HepG2 (cell line): ENCODE data around the gene CCDC7. TPM values are rescaled to one million over a fixed set of nuclear protein-coding genes. Genes with fewer than 3 reads are reported as not detected.

Source experiments
- ATAC-seq: fragments of 200-7000 bp; cut with Tn5 transposase; 3 replicates; pipeline ENCODE4 v1.9.1; 2020; ENCODE audit warnings: mild to moderate bottlenecking, moderate library complexity
- BruUV-seq: library from RNA; stranded (reverse); fragments of 400-500 nt; replicated peaks from 2 replicates; lab custom pipeline; 2021; lab: Mats Ljungman, UMichigan
- CTCF ChIA-PET: fragments of 300-600 bp; formaldehyde crosslinking; extraction: SDS; loops from one replicate; lab custom pipeline; 2021; ENCODE audit warnings: low total read pairs, inconsistent platforms, low intra/inter-chr PET ratio; lab: Yijun Ruan, JAX
- POLR2A ChIA-PET: fragments of 350-600 bp; sonication (Branson Sonifier 250); formaldehyde crosslinking; loops from one replicate; lab custom pipeline; 2020; ENCODE audit warnings: antibody characterized with exemption, inconsistent platforms; lab: Yijun Ruan, JAX
- DNase-seq: peaks from one replicate; pipeline ENCODE4 v3.0.0-alpha.2; 2015; ENCODE audit warnings: low spot score
- FAIRE-seq: peaks from 3 replicates; lab custom pipeline; 2011; peaks lifted over from hg19 to GRCh38; lab: Jason Lieb, UNC
- H2AFZ ChIP-seq: one replicate; pipeline ENCODE4 v1.6.1; 2011; ENCODE audit warnings: low read length, inconsistent platforms
- H3K27ac ChIP-seq: fragments of 300-600 bp; 3 replicates; pipeline ENCODE4 v1.8.0; 2011; ENCODE audit warnings: mixed run types, mild to moderate bottlenecking, mixed read lengths, low read length, inconsistent platforms; ENCODE audit not compliant: insufficient read depth; ENCODE audit errors: extremely low read length
- H3K27me3 ChIP-seq, 2 experiments: fragments of 200-600 bp in 1 of 2; 2 replicates in 1 of 2; 3 replicates in 1 of 2; pipeline versions ENCODE4 v1.6.0 to v1.8.0; 2011; ENCODE audit warnings: low read length in 2 of 2, mild to moderate bottlenecking in 2 of 2, moderate library complexity in 2 of 2, inconsistent platforms in 1 of 2; ENCODE audit not compliant: insufficient read depth in 2 of 2, control insufficient read depth in 1 of 2
- H3K36me3 ChIP-seq, 2 experiments: fragments of 200-600 bp in 1 of 2; replicated peaks in 1 of 2; 2 replicates in 1 of 2; 3 replicates in 1 of 2; pipeline versions ENCODE4 v1.5.1 to v1.8.0; 2011; ENCODE audit warnings: low read length in 2 of 2, inconsistent platforms in 1 of 2; ENCODE audit not compliant: insufficient read depth in 2 of 2, control insufficient read depth in 1 of 2
- H3K4me1 ChIP-seq: 2 replicates; pipeline ENCODE4 v1.5.1; 2012; ENCODE audit warnings: low read length, inconsistent platforms; ENCODE audit not compliant: insufficient read depth
- H3K4me2 ChIP-seq: 2 replicates; pipeline ENCODE4 v1.6.0; 2011; ENCODE audit warnings: low read depth, low read length, inconsistent platforms
- H3K4me3 ChIP-seq, 3 experiments: fragments of 200-600 bp in 1 of 3; sonication (generic), shearing (Covaris generic) in 1 of 3; replicated peaks in 1 of 3; 2 replicates each; pipeline ENCODE4 v1.5.1; 2011 to 2016; ENCODE audit warnings: low read length in 3 of 3, inconsistent platforms in 2 of 3, low read depth in 2 of 3, mild to moderate bottlenecking in 2 of 3, control low read depth in 1 of 3, mixed read lengths in 1 of 3; ENCODE audit not compliant: insufficient read depth in 1 of 3
- H3K79me2 ChIP-seq: one replicate; pipeline ENCODE4 v1.6.1; 2011; ENCODE audit warnings: low read length, inconsistent platforms; ENCODE audit not compliant: insufficient read depth
- H3K9ac ChIP-seq: 2 replicates; pipeline ENCODE4 v1.6.0; 2011; ENCODE audit warnings: mild to moderate bottlenecking, low read depth, low read length, inconsistent platforms; ENCODE audit not compliant: insufficient read depth
- H3K9me3 ChIP-seq: 2 replicates; pipeline ENCODE4 v1.5.1; 2012; ENCODE audit warnings: mild to moderate bottlenecking, low read length
- H4K20me1 ChIP-seq: 2 replicates; pipeline ENCODE4 v1.6.0; 2011; ENCODE audit warnings: inconsistent platforms, mild to moderate bottlenecking, low read length, moderate library complexity; ENCODE audit not compliant: insufficient read depth
- ATF2 ChIP-seq: sonication (generic); formaldehyde crosslinking; IDR thresholded peaks from 2 replicates; pipeline ENCODE4 v1.4.0; 2020; ENCODE audit warnings: missing genetic modification reagents
- CERS6 ChIP-seq: sonication (generic); formaldehyde crosslinking; IDR thresholded peaks from 2 replicates; pipeline ENCODE4 v1.5.0; 2020; ENCODE audit warnings: missing genetic modification reagents
- EZH2 ChIP-seq: conservative IDR thresholded peaks from 2 replicates; pipeline ENCODE4 v1.6.1; 2012; ENCODE audit warnings: mild to moderate bottlenecking, low read depth, low read length, moderate library complexity
- IKZF1 ChIP-seq: fragments of 450-650 bp; IDR thresholded peaks from 2 replicates; pipeline ENCODE4 v1.7.1; 2016
- KLF9 ChIP-seq: IDR thresholded peaks from 2 replicates; pipeline ENCODE4 v1.6.1; 2016; ENCODE audit warnings: low read depth
- ZBTB3 ChIP-seq: sonication (generic); formaldehyde crosslinking; IDR thresholded peaks from 2 replicates; pipeline ENCODE4 v1.4.0; 2020; ENCODE audit warnings: low read depth, mild to moderate bottlenecking, moderate library complexity, missing genetic modification reagents, borderline replicate concordance
- ZMYM2 ChIP-seq: sonication (generic); formaldehyde crosslinking; IDR thresholded peaks from 2 replicates; pipeline ENCODE4 v1.8.0; 2022; ENCODE audit warnings: mild to moderate bottlenecking, missing genetic modification reagents
- ZNF747 ChIP-seq: sonication (generic); formaldehyde crosslinking; IDR thresholded peaks from 2 replicates; pipeline ENCODE4 v1.8.1; 2023; ENCODE audit warnings: missing genetic modification reagents, mild to moderate bottlenecking, borderline replicate concordance
- WGBS: methylation state at CpG from one replicate; pipeline ENCODE4 v1.1.6; 2017; ENCODE audit warnings: low lambda C conversion rate; 5-methylcytosine and 5-hydroxymethylcytosine counted together
- in situ Hi-C: cut with HindIII; loops from 2 replicates; pipeline ENCODE4 v1.10.0; 2017; ENCODE audit warnings: low pct_unique_long_range_greater_than_20kb; ENCODE audit not compliant: extremely low pct_ligation_motif_present
- intact Hi-C: fragments of 100-400 bp; cut with micrococcal nuclease; formaldehyde crosslinking; loops from one replicate; pipeline ENCODE4 v1.10.0; 2022; ENCODE audit not compliant: unreplicated experiment
- polyA plus RNA-seq, 8 experiments: library from polyadenylated mRNA; depleted of rRNA in 3 of 8; stranded (reverse) in 7 of 8; unstranded in 1 of 8; fragments of >200 nt; fragmentation: Illumina TruSeq in 4 of 8; extraction: Trizol in 4 of 8; gene quantifications; 2 replicates each; pipeline versions ENCODE4 v1.2.1 to v1.2.3, GENCODE V29; 2011 to 2016; ENCODE audit warnings: low read depth in 4 of 8, missing spikeins in 1 of 8, mixed read lengths in 1 of 8; ENCODE audit not compliant: insufficient read depth in 1 of 8
- total RNA-seq, 5 experiments: library from RNA; depleted of rRNA; stranded (reverse); fragments of >200 nt; fragmentation: Illumina TruSeq; extraction: Trizol; gene quantifications; 2 replicates each; pipeline ENCODE4 v1.2.3, GENCODE V29; 2016; ENCODE audit warnings: low read depth in 1 of 5
- TF ChIP-seq, protein P1 (sequence below): sonication (generic); formaldehyde crosslinking; IDR thresholded peaks from 2 replicates; pipeline ENCODE4 v1.5.0; 2020; ENCODE audit warnings: missing genetic modification reagents

CCDC7 gene
- total and polyA plus RNA-seq, 2 of the 13 experiments (the other 11 are each of a cell fraction or from before 2014, with no cell fraction given) = 0.40 to 1.8 TPM

DNA sequence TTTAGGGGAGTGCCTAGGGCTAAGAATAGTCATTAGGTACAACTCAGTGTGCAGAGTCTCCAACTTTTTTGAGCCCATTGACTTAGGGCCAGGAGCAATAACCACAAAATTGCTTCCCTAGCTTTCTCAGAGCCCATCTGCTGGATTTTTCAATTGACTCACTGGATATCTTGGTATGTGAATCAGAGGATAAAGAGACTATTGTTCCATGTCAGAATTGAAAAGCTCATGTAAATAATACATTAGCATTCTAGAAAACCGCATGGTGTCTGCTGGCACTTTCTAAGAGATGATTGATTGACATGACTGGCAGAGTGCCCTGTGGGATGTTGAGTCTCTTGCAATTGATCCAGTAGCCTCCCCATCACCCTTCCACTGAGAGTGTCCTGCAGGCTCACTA, 246.2 kb downstream of the CCDC7 start:
- H3K4me1 ChIP-seq = no peaks in the 10 kb centered on the region
- DNase-seq = peak; percentile 12
- ChIA-PET CTCF (no interaction called here), POLR2A (no interaction called here)
- H3K4me2 ChIP-seq = no peak overlapping the region
- TF ChIP-seq ATF2 (CRISPR knock-in tag) (no peak), EZH2 (no peak), ZMYM2 (CRISPR knock-in tag) (no peak), KLF9 (CRISPR knock-in tag) (no peak), IKZF1 (no peak), CERS6 (CRISPR knock-in tag) (no peak), ZBTB3 (CRISPR knock-in tag) (no peak), ZNF747 (CRISPR knock-in tag) (no peak)
- TF ChIP-seq, protein P1, sequence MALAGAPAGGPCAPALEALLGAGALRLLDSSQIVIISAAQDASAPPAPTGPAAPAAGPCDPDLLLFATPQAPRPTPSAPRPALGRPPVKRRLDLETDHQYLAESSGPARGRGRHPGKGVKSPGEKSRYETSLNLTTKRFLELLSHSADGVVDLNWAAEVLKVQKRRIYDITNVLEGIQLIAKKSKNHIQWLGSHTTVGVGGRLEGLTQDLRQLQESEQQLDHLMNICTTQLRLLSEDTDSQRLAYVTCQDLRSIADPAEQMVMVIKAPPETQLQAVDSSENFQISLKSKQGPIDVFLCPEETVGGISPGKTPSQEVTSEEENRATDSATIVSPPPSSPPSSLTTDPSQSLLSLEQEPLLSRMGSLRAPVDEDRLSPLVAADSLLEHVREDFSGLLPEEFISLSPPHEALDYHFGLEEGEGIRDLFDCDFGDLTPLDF (CRISPR knock-in tag) = no peak
- H4K20me1 ChIP-seq = no peaks in the 10 kb centered on the region
- no peak for ATAC-seq
- in situ Hi-C loops (no loop called here), intact Hi-C loops (no loop called here)
- FAIRE-seq = no peak
- H3K79me2 ChIP-seq = no peaks in the 10 kb centered on the region
- H3K9me3 ChIP-seq = no peaks in the 10 kb centered on the region
- no peaks in the 10 kb centered on the region for H3K36me3 ChIP-seq
- H3K9ac ChIP-seq = no peak overlapping the region
- no peaks in the 10 kb centered on the region for H3K27me3 ChIP-seq
- H3K27ac ChIP-seq = no peak overlapping the region
- no peak overlapping the region for H3K4me3 ChIP-seq
- no peak overlapping the region for H2AFZ ChIP-seq
- no TSS peak for BruUV-seq
- 0% methylated on average over 1 of the region's 1 CpG for WGBS
